T-helper 2 cell treated with Interferon-gamma antibody and Interleukin-4, amounts not matched to agents 5 μg/mL and 100 μg/mL, for 36 hours (primary cell): ENCODE data around the gene RECQL5.
"Not testable (repeated sequence)": the region's sequence is repeated elsewhere in the genome, so short reads cannot be mapped to it uniquely, and the experiment has no call there.

Source experiments
- DNase-seq: peaks from one replicate; pipeline ENCODE4 v3.0.0; 2021; ENCODE audit warnings: low spot score
- H3K27ac Mint-ChIP-seq: one replicate; pipeline ENCODE4 v1.8.0; 2021; ENCODE audit warnings: mild to moderate bottlenecking, mixed read lengths
- H3K27me3 Mint-ChIP-seq: one replicate; pipeline ENCODE4 v1.8.0; 2021; ENCODE audit warnings: low read depth, mixed read lengths
- H3K36me3 Mint-ChIP-seq: one replicate; pipeline ENCODE4 v1.8.0; 2021; ENCODE audit warnings: low read depth, mixed read lengths
- H3K4me1 Mint-ChIP-seq: one replicate; pipeline ENCODE4 v1.8.0; 2021; ENCODE audit warnings: low read depth, mixed read lengths
- H3K4me3 Mint-ChIP-seq: one replicate; pipeline ENCODE4 v1.8.0; 2022; ENCODE audit warnings: mild to moderate bottlenecking, moderate library complexity, mixed read lengths
- H3K9me3 Mint-ChIP-seq: one replicate; pipeline ENCODE4 v1.8.0; 2021; ENCODE audit warnings: mixed read lengths

The RECQL5 gene

GRCh38 chr17:75602644-75603043, 64.3 kb downstream of the RECQL5 start:
- no peak overlapping the region for H3K4me3 Mint-ChIP-seq
- H3K9me3 Mint-ChIP-seq = no peaks in the 10 kb centered on the region
- no peaks in the 10 kb centered on the region for H3K36me3 Mint-ChIP-seq
- H3K27me3 Mint-ChIP-seq = no peaks in the 10 kb centered on the region
- H3K4me1 Mint-ChIP-seq = no peaks in the 10 kb centered on the region
- no peak for DNase-seq
- H3K27ac Mint-ChIP-seq = no peak overlapping the region

- Mint-ChIP-seq H3K27ac (no peak overlapping the region), H3K4me3 (no peak overlapping the region), H3K36me3 (no peaks in the 10 kb centered on the region), H3K27me3 (no peaks in the 10 kb centered on the region), H3K4me1 (no peaks in the 10 kb centered on the region), H3K9me3 (no peaks in the 10 kb centered on the region)
- peak; percentile 39 for DNase-seq
Measured at GRCh38 chr17:75601057-75601987, 65.6 kb downstream of the RECQL5 start.

GRCh38 chr17:75596320-75597087, 70.5 kb downstream of the RECQL5 start:
- no peak for DNase-seq
- Mint-ChIP-seq H3K4me3 (no peak overlapping the region), H3K27ac (no peak overlapping the region), H3K27me3 (no peaks in the 10 kb centered on the region), H3K36me3 (no peaks in the 10 kb centered on the region), H3K4me1 (no peaks in the 10 kb centered on the region), H3K9me3 (no peaks in the 10 kb centered on the region)

- no peak overlapping the region for H3K4me3 Mint-ChIP-seq
- no peaks in the 10 kb centered on the region for H3K27me3 Mint-ChIP-seq
Measured at GRCh38 chr17:75595920-75596313, 71.0 kb downstream of the RECQL5 start.

GRCh38 chr17:75595284-75595919, 71.6 kb downstream of the RECQL5 start:
- H3K36me3 Mint-ChIP-seq = no peaks in the 10 kb centered on the region
- DNase-seq = no peak
- peaks cover 3% of the 10 kb centered on the region for H3K4me1 Mint-ChIP-seq
- no peak overlapping the region for H3K27ac Mint-ChIP-seq
- H3K4me3 Mint-ChIP-seq = no peak overlapping the region
- H3K9me3 Mint-ChIP-seq = no peaks in the 10 kb centered on the region
- H3K27me3 Mint-ChIP-seq = no peaks in the 10 kb centered on the region

More at GRCh38 chr17:75595920-75596313, 71.0 kb downstream of the RECQL5 start:
- no peaks in the 10 kb centered on the region for H3K36me3 Mint-ChIP-seq
- DNase-seq = no peak
- H3K4me1 Mint-ChIP-seq = peaks cover 2% of the 10 kb centered on the region
- H3K9me3 Mint-ChIP-seq = no peaks in the 10 kb centered on the region
- no peak overlapping the region for H3K27ac Mint-ChIP-seq

- no peak for DNase-seq
- Mint-ChIP-seq H3K9me3 (no peaks in the 10 kb centered on the region), H3K27ac (no peak overlapping the region), H3K36me3 (no peaks in the 10 kb centered on the region), H3K27me3 (no peaks in the 10 kb centered on the region), H3K4me1 (peaks cover 3% of the 10 kb centered on the region), H3K4me3 (no peak overlapping the region)
Measured at GRCh38 chr17:75594499-75595283, 72.3 kb downstream of the RECQL5 start.

GRCh38 chr17:75593430-75593829, 73.5 kb downstream of the RECQL5 start:
- H3K27ac Mint-ChIP-seq, H3K4me1 Mint-ChIP-seq, H3K27me3 Mint-ChIP-seq, H3K36me3 Mint-ChIP-seq, H3K4me3 Mint-ChIP-seq, DNase-seq, H3K9me3 Mint-ChIP-seq: not testable (repeated sequence)

- peaks cover under 1% of the 10 kb centered on the region for H3K27me3 Mint-ChIP-seq
- DNase-seq = no peak
- no peaks in the 10 kb centered on the region for H3K9me3 Mint-ChIP-seq
- no peak overlapping the region for H3K4me3 Mint-ChIP-seq
- H3K36me3 Mint-ChIP-seq = no peaks in the 10 kb centered on the region
- peaks cover 3% of the 10 kb centered on the region for H3K4me1 Mint-ChIP-seq
- no peak overlapping the region for H3K27ac Mint-ChIP-seq
Measured at GRCh38 chr17:75592348-75593020, 74.5 kb downstream of the RECQL5 start.

- DNase-seq = no peak
- H3K4me3 Mint-ChIP-seq = no peak overlapping the region
- H3K27ac Mint-ChIP-seq = no peak overlapping the region
- no peaks in the 10 kb centered on the region for H3K9me3 Mint-ChIP-seq
- peaks cover 7% of the 10 kb centered on the region for H3K27me3 Mint-ChIP-seq
- no peaks in the 10 kb centered on the region for H3K36me3 Mint-ChIP-seq
- peaks cover 3% of the 10 kb centered on the region for H3K4me1 Mint-ChIP-seq
Measured at GRCh38 chr17:75591722-75592302, 75.1 kb downstream of the RECQL5 start.

- Mint-ChIP-seq H3K36me3 (no peaks in the 10 kb centered on the region), H3K4me1 (peaks cover 3% of the 10 kb centered on the region), H3K27ac (peak overlapping the region; percentile 38), H3K9me3 (no peaks in the 10 kb centered on the region), H3K27me3 (peaks cover 14% of the 10 kb centered on the region), H3K4me3 (peak overlapping the region; percentile 21)
- DNase-seq = no peak
Measured at GRCh38 chr17:75590849-75591721, 75.9 kb downstream of the RECQL5 start.

GRCh38 chr17:75590314-75590761, 76.6 kb downstream of the RECQL5 start:
- DNase-seq = no peak
- Mint-ChIP-seq H3K9me3 (no peaks in the 10 kb centered on the region), H3K4me3 (peak overlapping the region; percentile 15), H3K27ac (peak overlapping the region; percentile 8), H3K27me3 (peaks cover 20% of the 10 kb centered on the region), H3K36me3 (no peaks in the 10 kb centered on the region), H3K4me1 (peaks cover 3% of the 10 kb centered on the region)

- Mint-ChIP-seq H3K4me1 (peaks cover 3% of the 10 kb centered on the region), H3K27ac (no peak overlapping the region)
- DNase-seq = no peak
Measured at GRCh38 chr17:75589919-75590303, 77.0 kb downstream of the RECQL5 start.

More at GRCh38 chr17:75589919-75590303, 77.0 kb downstream of the RECQL5 start:
- Mint-ChIP-seq H3K36me3 (no peaks in the 10 kb centered on the region), H3K27me3 (peaks cover 24% of the 10 kb centered on the region), H3K9me3 (no peaks in the 10 kb centered on the region), H3K4me3 (peak overlapping the region; percentile 15)
